Inferior parietal cortex (tissue), 1 donor: Measurements from ENCODE around the gene NR2E1.

Experiments
- DNase-seq: peaks from one replicate; pipeline ENCODE4 v3.0.0-alpha.2; 2016; ENCODE audit errors: extremely low spot score

Gene NR2E1

DNA sequence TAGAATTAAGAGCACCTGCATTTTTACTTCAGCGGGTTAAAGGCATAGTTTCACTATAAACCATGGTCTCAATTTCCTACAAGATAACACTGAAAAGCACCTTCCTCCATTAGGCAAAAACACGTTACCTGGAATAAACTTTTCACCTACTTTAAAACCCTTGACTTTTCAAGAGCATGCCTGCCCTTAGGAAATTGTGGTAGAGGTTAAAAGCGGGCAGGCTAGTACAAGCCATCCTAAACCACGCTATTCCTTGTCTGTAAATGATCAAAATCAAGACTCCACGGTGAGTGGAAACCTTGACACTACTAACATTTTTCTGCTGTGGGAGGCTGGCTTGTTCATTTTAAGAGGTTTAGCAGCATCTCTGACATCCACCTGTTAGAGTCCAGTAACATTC is 43.9 kb downstream of the NR2E1 start:
- DNase-seq = no peak

DNA sequence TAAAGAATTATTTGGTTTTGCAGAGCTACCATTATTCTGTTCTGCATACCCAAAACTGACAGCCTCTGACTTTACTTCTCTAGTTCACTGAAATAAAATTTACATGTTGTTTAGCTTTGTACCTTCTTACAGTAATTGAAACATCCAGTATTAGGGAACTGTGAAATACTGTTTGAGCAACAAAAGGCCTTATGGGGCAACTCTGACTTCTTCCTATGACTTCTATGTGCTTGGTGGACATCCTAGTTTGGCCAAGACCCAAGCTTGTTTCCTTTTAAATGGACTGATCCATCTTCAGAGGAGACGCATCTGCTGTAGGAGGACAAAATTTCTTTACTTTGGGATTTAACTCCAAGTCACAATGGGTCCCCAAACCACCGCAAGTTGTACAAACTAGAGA is 44.7 kb downstream of the NR2E1 start:
- no peak for DNase-seq

DNA sequence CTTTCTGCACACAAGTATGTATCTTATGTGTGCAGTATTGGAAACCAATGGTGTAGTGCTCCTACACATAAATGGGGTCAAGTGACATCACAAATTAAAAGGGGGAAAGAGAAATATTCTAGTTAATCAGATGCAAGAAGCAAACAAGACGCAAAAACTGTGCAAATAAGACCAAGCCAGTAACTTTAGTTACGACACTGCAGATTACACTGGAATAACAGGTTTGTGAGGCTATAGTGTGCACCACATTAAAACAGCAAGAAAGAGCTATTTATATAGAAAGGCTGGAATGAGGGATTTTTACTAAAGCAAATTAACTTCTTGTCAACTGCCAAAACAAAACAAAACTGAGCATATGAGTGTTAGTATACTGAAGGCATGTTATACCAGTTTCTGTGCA is 45.8 kb downstream of the NR2E1 start:
- DNase-seq = no peak

DNA sequence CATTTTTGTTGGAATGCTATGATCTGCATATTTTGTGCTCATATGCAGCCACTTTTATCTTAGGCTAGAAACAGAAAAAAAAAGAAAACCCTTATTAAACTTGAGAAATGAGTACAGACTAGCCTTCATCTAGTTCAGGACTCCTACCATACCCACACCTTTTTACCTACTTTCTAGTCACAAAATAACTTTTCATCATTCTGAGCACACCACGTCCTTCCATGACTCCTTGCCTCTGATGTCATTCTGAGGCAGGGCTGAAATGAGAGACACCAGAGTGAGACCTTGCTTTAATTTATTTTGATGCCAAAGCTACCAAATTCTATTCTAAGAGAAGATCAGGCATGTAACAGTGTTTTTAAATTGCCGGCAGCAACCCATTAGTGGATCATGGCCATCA is 56.2 kb downstream of the NR2E1 start:
- DNase-seq = no peak

DNA sequence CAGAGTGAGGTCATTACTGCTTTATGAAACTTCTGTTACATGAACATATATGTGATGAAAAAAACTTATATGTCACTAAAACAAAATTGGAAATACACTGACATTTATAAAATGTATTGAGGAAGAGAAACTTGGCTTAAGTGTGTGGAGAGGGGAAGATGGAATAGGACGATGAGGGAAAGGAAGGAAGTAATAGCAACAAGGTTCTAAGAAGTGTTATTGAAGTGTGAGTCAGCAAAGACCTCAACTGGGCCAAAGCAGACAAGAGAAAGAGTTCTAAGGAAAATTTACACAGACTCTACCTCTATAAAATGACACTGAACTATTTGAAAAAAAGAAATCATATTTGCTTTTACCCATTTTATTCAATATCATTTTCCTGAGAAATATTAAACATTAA is 56.7 kb downstream of the NR2E1 start:
- no peak for DNase-seq

DNA sequence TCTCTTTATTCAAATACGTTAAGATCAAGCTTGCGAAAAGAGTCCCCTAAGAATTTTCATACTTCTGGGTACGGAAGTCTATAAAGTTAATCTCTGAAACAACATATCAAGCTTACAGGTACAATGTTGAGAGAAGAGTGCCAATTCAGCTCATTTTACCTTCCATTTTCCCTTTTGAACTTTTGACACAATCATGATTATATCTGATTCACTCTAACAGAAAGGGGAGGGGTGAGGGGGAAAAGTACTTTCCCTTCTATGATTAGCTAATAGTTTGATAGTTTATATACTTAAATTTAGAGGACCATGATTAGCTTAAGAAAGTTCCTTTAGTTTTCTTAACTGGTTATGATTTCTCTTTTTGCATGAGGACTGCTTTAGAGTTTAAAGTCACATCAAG is 61.5 kb downstream of the NR2E1 start:
- DNase-seq = no peak

DNA sequence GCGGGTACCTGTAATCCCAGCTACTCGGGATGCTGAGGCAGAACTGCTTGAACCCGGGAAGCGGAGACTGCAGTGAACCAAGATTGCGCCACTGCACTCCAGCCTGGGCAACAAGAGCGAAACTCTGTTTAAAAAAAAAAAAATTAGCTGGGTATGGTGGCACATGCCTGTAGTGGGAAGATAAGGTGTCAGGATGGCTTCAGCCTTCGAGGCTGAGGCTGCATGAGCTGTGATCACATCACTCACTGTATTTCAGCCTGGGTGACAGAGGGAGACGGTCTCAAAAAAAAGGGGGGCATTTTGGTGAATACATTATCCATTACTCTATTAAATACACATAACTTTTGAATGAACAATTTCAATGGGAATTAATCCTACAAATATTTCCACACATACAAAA is 62.6 kb downstream of the NR2E1 start:
- no peak for DNase-seq

DNA sequence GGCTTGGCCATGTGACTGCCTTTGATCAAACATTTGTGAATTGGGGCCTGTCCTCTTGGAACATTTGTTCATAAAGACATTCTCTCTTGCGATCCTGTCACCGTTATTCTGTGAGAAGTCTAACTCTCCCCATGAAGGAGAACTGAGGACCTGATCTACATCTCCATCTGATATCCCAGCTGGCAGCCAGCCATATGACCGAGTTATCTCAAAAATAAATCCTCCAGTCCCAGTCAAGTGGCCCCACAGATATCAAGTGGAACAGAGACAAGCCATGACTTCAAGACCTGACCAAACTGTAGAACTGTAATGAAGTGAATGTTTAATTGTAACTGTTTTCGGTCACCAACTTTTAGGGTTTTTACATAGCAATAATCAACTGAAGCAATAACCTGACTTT is 69.3 kb downstream of the NR2E1 start:
- DNase-seq = no peak

DNA sequence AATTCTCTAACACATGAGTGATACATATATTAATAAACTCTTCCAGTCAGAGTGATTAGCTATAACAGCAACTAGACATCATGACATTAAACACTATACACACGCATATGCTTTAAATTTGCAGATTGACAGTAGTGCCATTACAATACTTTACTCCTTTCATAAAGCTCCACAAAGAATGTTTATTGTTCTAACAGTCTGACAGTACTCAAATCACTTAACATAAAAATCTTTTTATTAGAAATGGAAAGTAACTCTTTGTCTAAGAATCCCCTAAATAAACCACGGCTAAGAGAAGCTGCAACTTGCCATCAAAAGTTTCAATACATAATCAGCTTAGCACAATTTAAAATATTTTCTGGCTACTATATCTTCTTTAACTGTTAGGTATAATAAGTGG is 71.0 kb downstream of the NR2E1 start:
- DNase-seq = no peak

DNA sequence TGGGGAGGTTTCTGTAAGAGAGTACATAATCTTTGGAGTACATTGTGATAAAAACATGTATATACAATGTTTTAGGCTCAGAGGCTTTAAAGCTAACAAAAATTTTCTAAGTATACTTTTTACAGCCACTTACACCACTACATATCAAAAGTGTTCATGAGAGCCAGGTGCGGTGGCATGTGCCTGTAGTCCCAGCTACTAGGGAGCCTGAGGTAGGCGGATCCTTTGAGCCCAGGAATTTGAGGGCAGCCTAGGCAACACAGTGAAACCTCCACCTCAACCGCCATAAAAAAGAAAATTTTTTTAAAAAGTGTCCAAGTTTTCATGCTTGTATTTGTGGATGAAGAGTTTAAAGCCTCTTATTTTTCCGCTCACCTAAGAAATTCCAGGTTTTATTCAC is 72.5 kb downstream of the NR2E1 start:
- no peak for DNase-seq
